ENCODE results near the gene EVI5.

GRCh38 chr1:92585831-92586230 is 199.1 kb downstream of the EVI5 start:
- TF ChIP-seq CTCF (IDR thresholded peaks at IDR 0.05) (no peak), POLR2A (IDR thresholded peaks at IDR 0.05) (no peak)

All from Peyer's patch (tissue), 4 donors.